ENCODE results near the gene PAX6. TPM values are rescaled to one million over a fixed set of nuclear protein-coding genes. Genes with fewer than 3 reads are reported as not detected.

The PAX6 gene
- total and polyA plus RNA-seq, 3 donors from 2014 or later = 3.1 to 8.3 (median 4.1) TPM

DNA sequence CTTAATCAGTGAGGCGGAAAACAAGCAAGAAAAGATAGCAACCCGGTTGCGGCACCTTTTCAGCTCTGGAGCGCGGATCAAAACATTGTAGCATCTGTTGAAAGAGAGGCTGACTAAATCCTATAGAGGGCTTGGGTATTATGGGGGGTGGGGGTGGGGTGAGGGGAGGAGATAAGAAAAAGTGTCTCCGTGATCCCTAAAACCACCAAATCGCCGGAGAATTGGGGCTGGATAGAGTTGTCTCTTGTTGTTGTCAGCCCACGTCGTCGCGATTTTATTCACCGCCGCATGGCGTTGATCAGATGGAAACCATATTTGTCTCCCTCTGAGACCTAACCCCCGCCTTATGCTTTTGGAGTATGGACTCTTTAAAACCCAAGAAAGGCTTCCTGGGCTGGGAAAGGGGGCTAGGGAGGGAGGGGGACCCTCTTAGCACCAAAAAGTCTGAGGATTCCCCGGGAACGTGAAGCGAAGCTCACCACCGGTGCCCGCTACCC, 13.0 kb downstream of the PAX6 start:
- Histone ChIP-seq H3K27ac (no peak overlapping the region), H3K4me1 (peaks cover 4% of the 10 kb centered on the region), H3K36me3 (ENCODE audit: low read depth, missing control alignments) (no peaks in the 10 kb centered on the region), H3K27me3 (no peaks in the 10 kb centered on the region), H3K4me3 (no peak overlapping the region), H3K9me3 (no peaks in the 10 kb centered on the region)
- intact Hi-C loops (cut with DNase I; ENCODE audit: low total_unique reads) = no loop called here
- no peak for DNase-seq
- 6 to 7% methylated on average over 17 to 21 of the region's 21 CpGs for WGBS, 2 donors
- TF ChIP-seq POLR2A (IDR thresholded peaks at IDR 0.05) = no peak
- TF ChIP-seq, protein P1, sequence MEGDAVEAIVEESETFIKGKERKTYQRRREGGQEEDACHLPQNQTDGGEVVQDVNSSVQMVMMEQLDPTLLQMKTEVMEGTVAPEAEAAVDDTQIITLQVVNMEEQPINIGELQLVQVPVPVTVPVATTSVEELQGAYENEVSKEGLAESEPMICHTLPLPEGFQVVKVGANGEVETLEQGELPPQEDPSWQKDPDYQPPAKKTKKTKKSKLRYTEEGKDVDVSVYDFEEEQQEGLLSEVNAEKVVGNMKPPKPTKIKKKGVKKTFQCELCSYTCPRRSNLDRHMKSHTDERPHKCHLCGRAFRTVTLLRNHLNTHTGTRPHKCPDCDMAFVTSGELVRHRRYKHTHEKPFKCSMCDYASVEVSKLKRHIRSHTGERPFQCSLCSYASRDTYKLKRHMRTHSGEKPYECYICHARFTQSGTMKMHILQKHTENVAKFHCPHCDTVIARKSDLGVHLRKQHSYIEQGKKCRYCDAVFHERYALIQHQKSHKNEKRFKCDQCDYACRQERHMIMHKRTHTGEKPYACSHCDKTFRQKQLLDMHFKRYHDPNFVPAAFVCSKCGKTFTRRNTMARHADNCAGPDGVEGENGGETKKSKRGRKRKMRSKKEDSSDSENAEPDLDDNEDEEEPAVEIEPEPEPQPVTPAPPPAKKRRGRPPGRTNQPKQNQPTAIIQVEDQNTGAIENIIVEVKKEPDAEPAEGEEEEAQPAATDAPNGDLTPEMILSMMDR (IDR thresholded peaks at IDR 0.05) = no peak

DNA sequence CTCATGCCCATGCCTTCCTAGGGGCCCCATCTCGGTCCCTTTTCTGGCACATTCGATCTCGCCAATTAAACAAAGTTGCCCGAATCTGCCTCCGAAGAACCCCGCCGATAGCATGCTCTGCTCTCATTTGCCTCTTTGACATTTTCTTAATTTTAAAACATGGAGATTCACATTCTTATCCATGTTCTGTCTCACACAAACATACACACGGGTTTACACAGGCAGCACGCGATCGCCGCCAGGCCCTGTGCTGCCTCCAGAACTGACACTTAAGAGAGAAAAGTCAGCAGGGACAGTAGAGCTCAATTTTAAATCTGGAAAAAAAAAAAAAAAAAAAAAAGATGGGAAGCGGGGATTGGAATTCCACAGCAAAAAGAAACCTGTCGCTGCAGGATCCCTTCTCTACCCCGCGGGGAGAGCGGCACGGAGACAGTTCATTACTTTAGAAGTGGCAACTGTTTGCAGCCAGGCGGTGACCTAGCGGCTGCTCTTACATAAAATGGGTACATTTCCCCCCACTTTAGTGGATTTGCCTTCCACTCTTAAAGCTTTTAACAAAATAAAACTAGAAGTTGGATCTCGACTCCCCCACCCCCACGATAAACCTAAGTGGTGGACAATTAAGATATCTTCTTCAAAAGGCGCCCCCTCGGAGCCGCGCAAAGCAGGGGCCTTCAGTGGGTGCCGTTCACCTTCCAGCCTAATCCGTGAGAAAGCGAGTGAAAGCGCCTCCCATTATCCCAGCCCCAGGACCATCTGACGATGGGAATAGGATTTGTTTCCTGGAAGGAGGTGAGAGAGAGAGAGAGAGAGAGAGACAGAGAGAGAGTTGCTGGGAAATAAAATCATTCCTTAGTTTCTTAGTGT, 13.7 kb downstream of the PAX6 start:
- intact Hi-C loops (cut with DNase I; ENCODE audit: low total_unique reads) = no loop called here
- no peak for DNase-seq
- TF ChIP-seq, protein P1 (IDR thresholded peaks at IDR 0.05) = no peak
- TF ChIP-seq POLR2A (IDR thresholded peaks at IDR 0.05) = no peak
- Histone ChIP-seq H3K27ac (no peak overlapping the region), H3K4me1 (peaks cover 4% of the 10 kb centered on the region), H3K36me3 (ENCODE audit: low read depth, missing control alignments) (no peaks in the 10 kb centered on the region), H3K27me3 (no peaks in the 10 kb centered on the region), H3K9me3 (no peaks in the 10 kb centered on the region), H3K4me3 (no peak overlapping the region)
- 13% methylated on average over 31 of the region's 31 CpGs for WGBS, 2 donors

DNA sequence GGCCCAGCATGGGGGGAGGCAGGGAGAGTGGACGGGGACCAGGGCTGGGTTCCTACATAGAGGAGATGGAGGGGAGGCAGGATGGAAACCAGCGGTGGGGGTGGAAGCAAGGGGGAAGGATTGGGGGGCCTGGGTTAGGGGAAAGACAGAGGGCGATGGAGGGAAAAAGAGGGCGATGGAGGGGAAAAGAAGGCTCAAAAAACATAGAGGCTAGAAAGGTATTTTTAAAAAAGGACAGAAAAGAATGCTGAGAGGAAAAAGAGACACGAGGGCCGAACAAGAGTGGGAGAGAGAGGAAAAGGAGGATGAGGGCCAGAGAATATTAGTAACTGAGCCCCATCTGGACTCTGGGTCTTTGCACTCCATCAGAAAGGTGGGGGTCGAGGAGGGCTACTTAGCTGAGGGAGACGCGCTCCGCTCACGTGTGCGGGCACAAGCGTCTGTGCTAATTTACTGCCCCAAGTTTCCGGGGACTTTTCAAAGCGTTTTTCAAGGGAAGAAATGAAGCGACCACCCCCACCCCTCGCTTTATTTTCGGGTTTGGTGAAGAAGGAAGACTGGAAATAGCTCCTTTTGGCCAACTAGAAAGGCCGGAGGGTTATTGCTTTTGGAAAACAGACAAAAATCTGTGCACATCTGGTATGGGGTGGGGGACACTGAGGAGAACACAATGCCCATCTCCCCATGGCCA, 14.5 kb downstream of the PAX6 start:
- TF ChIP-seq, protein P1 (IDR thresholded peaks at IDR 0.05) = no peak
- TF ChIP-seq POLR2A (IDR thresholded peaks at IDR 0.05) = no peak
- 15 to 20% methylated on average over 19 of the region's 19 CpGs for WGBS, 2 donors

DNA sequence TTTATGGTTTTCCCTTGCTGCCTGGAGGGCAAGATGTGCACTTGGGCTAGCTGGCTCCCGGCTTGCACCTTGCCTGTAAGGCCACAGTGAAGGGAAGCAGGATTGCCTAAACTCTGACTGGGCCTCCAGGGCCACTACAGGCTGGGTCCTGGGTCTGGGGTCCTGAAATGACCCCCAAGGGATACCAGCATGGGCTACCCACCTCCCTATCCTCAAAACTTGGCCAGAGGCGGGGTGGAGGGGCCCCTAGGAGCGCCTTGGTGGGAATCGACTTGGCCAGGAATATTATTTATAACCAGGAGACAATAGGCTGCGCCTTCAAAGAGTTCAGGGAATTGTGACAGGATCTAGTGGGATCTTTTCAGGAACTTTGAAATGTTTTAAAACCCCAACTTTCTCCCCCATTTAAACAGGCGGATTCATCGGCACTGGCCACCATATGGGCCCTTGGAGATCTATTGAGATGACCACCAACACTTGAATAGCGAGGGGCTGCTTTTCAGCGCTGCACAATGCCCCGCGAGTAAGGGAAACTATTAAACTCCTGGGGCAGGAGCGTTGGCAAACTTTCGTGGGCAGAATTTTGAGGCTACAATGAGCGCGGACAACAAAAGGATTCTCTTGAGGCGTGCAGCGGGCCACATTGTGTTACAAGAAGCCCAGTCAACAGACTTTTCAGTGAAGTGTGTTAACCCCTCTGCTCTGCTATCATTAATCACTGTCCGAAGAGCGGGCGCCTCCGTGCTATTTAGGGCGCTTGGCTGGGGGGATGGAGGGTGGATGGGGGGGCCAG, 15.2 kb downstream of the PAX6 start:
- Histone ChIP-seq H3K36me3 (ENCODE audit: low read depth, missing control alignments) (no peaks in the 10 kb centered on the region), H3K4me1 (peaks cover 4% of the 10 kb centered on the region), H3K4me3 (no peak overlapping the region), H3K27me3 (no peaks in the 10 kb centered on the region), H3K27ac (no peak overlapping the region), H3K9me3 (no peaks in the 10 kb centered on the region)
- intact Hi-C loops (cut with DNase I; ENCODE audit: low total_unique reads) = no loop called here
- no peak for DNase-seq
- WGBS, 2 donors = 44 to 61% methylated on average over 20 to 22 of the region's 22 CpGs
- TF ChIP-seq, protein P1 (IDR thresholded peaks at IDR 0.05) = no peak
- no peak for TF ChIP-seq POLR2A (IDR thresholded peaks at IDR 0.05)

More for the DNA sequence above, 14.5 kb downstream of the PAX6 start:
- intact Hi-C loops (cut with DNase I; ENCODE audit: low total_unique reads) = no loop called here
- Histone ChIP-seq H3K27ac (no peak overlapping the region), H3K36me3 (ENCODE audit: low read depth, missing control alignments) (no peaks in the 10 kb centered on the region), H3K4me1 (peaks cover 4% of the 10 kb centered on the region), H3K4me3 (no peak overlapping the region), H3K9me3 (no peaks in the 10 kb centered on the region), H3K27me3 (no peaks in the 10 kb centered on the region)
- no peak for DNase-seq

All from testis (tissue), 3 donors.